Measurements from ENCODE around the gene ADGRD1. TPM values are rescaled to one million over a fixed set of nuclear protein-coding genes. Genes with fewer than 3 reads are reported as not detected.

ADGRD1 gene
- total RNA-seq, 1 donor from 2014 or later = 99.5 TPM

- Histone ChIP-seq H3K9me3 (replicated peaks) (no peaks in the 10 kb centered on the region), H3K4me1 (peaks cover 33% of the 10 kb centered on the region), H3K27me3 (ENCODE audit: low read depth) (no peaks in the 10 kb centered on the region), H3K27ac (replicated peaks) (peak overlapping the region; percentile 52), H3K4me3 (no peak overlapping the region), H3K36me3 (peaks cover 21% of the 10 kb centered on the region)
- TF ChIP-seq CTCF (IDR thresholded peaks at IDR 0.05; ENCODE audit: borderline replicate concordance) = no peak
- intact Hi-C loops (cut with micrococcal nuclease) = no loop called here
- DNase-seq = no peak
Observed at GRCh38 chr12:131090274-131091210, 136.8 kb downstream of the ADGRD1 start.

- DNase-seq = no peak
- Histone ChIP-seq H3K9me3 (replicated peaks) (no peaks in the 10 kb centered on the region), H3K4me1 (peaks cover 24% of the 10 kb centered on the region), H3K27me3 (ENCODE audit: low read depth) (no peaks in the 10 kb centered on the region), H3K27ac (replicated peaks) (no peak overlapping the region), H3K36me3 (peaks cover 12% of the 10 kb centered on the region), H3K4me3 (no peak overlapping the region)
- intact Hi-C loops (cut with micrococcal nuclease) = no loop called here
- no peak for TF ChIP-seq CTCF (IDR thresholded peaks at IDR 0.05; ENCODE audit: borderline replicate concordance)
Observed at GRCh38 chr12:131091413-131091975, 137.8 kb downstream of the ADGRD1 start.

- no peak overlapping the region for H3K4me3 ChIP-seq
- no peak for TF ChIP-seq CTCF (IDR thresholded peaks at IDR 0.05; ENCODE audit: borderline replicate concordance)
- H3K27ac ChIP-seq (replicated peaks) = no peak overlapping the region
- intact Hi-C loops (cut with micrococcal nuclease) = no loop called here
- H3K9me3 ChIP-seq (replicated peaks) = no peaks in the 10 kb centered on the region
- DNase-seq = no peak
- H3K27me3 ChIP-seq (ENCODE audit: low read depth) = no peaks in the 10 kb centered on the region
- H3K4me1 ChIP-seq = peaks cover 30% of the 10 kb centered on the region
- peaks cover 11% of the 10 kb centered on the region for H3K36me3 ChIP-seq
Observed at GRCh38 chr12:131091976-131092691, 138.4 kb downstream of the ADGRD1 start.

- DNase-seq = no peak
- intact Hi-C loops (cut with micrococcal nuclease) = no loop called here
Observed at GRCh38 chr12:131092901-131093603, 139.3 kb downstream of the ADGRD1 start.

More at GRCh38 chr12:131092901-131093603, 139.3 kb downstream of the ADGRD1 start:
- TF ChIP-seq CTCF (IDR thresholded peaks at IDR 0.05; ENCODE audit: borderline replicate concordance) = no peak
- H3K27me3 ChIP-seq (ENCODE audit: low read depth) = no peaks in the 10 kb centered on the region
- H3K9me3 ChIP-seq (replicated peaks) = no peaks in the 10 kb centered on the region
- peaks cover 36% of the 10 kb centered on the region for H3K4me1 ChIP-seq
- H3K36me3 ChIP-seq = peaks cover 8% of the 10 kb centered on the region
- H3K27ac ChIP-seq (replicated peaks) = no peak overlapping the region
- no peak overlapping the region for H3K4me3 ChIP-seq

All from left ventricle myocardium inferior (tissue), 1 donor.